ENCODE results near the gene DOK3. TPM values are rescaled to one million over a fixed set of nuclear protein-coding genes. Genes with fewer than 3 reads are reported as not detected.

DOK3 gene
- total and polyA plus RNA-seq, 4 donors, result 15.6 to 146 (median 47.8) TPM

GRCh38 chr5:177492841-177493240, 16.8 kb downstream of the DOK3 start:
- DNase-seq, result no peak
- Histone ChIP-seq H3K9ac (ENCODE audit: insufficient read depth in 1 of 2, low read length in 2 of 2) (no peak overlapping the region), H3K27ac (ENCODE audit: low read depth in 1 of 2, low read length in 1 of 2) (no peak overlapping the region), H3K9me3 (ENCODE audit: control insufficient read depth in 4 of 4, insufficient read depth in 3 of 4, low read length in 3 of 4) (no peaks in the 10 kb centered on the region), H3K4me3 (no peak overlapping the region), H3K36me3 (ENCODE audit: control insufficient read depth in 4 of 4, insufficient read depth in 4 of 4, low read length in 4 of 4) (peaks cover 5 to 38% (median 21%) of the 10 kb centered on the region in 4 donors), H3K27me3 (ENCODE audit: control insufficient read depth in 3 of 3, insufficient read depth in 3 of 3, low read length in 2 of 3) (no peaks in the 10 kb centered on the region), H3K4me1 (ENCODE audit: control insufficient read depth in 5 of 5, insufficient read depth in 5 of 5, low read length in 5 of 5) (peaks cover 6 to 37% (median 21%) of the 10 kb centered on the region in 5 donors)
- no peak for ATAC-seq (ENCODE audit: insufficient read depth, low FRiP score)
- no peak for TF ChIP-seq CTCF (IDR thresholded peaks at IDR 0.05; ENCODE audit: control extremely low read depth, extremely low read depth)
- WGBS, 2 donors, result 69 to 87% methylated on average over 7 of the region's 7 CpGs

GRCh38 chr5:177491983-177492746, 17.5 kb downstream of the DOK3 start:
- ATAC-seq (ENCODE audit: insufficient read depth, low FRiP score) (no peak), DNase-seq (no peak)
- Histone ChIP-seq H3K27ac (ENCODE audit: low read depth in 1 of 2, low read length in 1 of 2) (no peak overlapping the region), H3K27me3 (ENCODE audit: control insufficient read depth in 3 of 3, insufficient read depth in 3 of 3, low read length in 2 of 3) (no peaks in the 10 kb centered on the region), H3K36me3 (ENCODE audit: control insufficient read depth in 4 of 4, insufficient read depth in 4 of 4, low read length in 4 of 4) (peaks cover 5 to 44% (median 24%) of the 10 kb centered on the region in 4 donors), H3K4me1 (ENCODE audit: control insufficient read depth in 5 of 5, insufficient read depth in 5 of 5, low read length in 5 of 5) (peaks cover 6 to 36% (median 21%) of the 10 kb centered on the region in 5 donors), H3K9ac (ENCODE audit: insufficient read depth in 1 of 2, low read length in 2 of 2) (no peak overlapping the region), H3K9me3 (ENCODE audit: control insufficient read depth in 4 of 4, insufficient read depth in 3 of 4, low read length in 3 of 4) (peaks cover 0 to 1% (median 0%) of the 10 kb centered on the region in 4 donors), H3K4me3 (no peak overlapping the region)
- TF ChIP-seq CTCF (IDR thresholded peaks at IDR 0.05; ENCODE audit: control extremely low read depth, extremely low read depth), result no peak
- 95 to 98% methylated on average over 53 to 54 of the region's 54 CpGs for WGBS, 2 donors

- Histone ChIP-seq H3K27me3 (ENCODE audit: control insufficient read depth in 3 of 3, insufficient read depth in 3 of 3, low read length in 2 of 3) (no peaks in the 10 kb centered on the region), H3K9ac (ENCODE audit: insufficient read depth in 1 of 2, low read length in 2 of 2) (no peak overlapping the region), H3K4me1 (ENCODE audit: control insufficient read depth in 5 of 5, insufficient read depth in 5 of 5, low read length in 5 of 5) (peaks cover 6 to 35% (median 21%) of the 10 kb centered on the region in 5 donors), H3K4me3 (no peak overlapping the region), H3K36me3 (ENCODE audit: control insufficient read depth in 4 of 4, insufficient read depth in 4 of 4, low read length in 4 of 4) (peaks cover 5 to 45% (median 25%) of the 10 kb centered on the region in 4 donors), H3K27ac (ENCODE audit: low read depth in 1 of 2, low read length in 1 of 2) (no peak overlapping the region), H3K9me3 (ENCODE audit: control insufficient read depth in 4 of 4, insufficient read depth in 3 of 4, low read length in 3 of 4) (peaks cover 0 to 3% (median 0%) of the 10 kb centered on the region in 4 donors)
- DNase-seq (peak; percentile 44 to 71 (median 51)), ATAC-seq (ENCODE audit: insufficient read depth, low FRiP score) (no peak)
- WGBS, 2 donors, result 74 to 80% methylated on average over 42 to 43 of the region's 43 CpGs
- no peak for TF ChIP-seq CTCF (IDR thresholded peaks at IDR 0.05; ENCODE audit: control extremely low read depth, extremely low read depth)
Observed at GRCh38 chr5:177491429-177491945, 18.1 kb downstream of the DOK3 start.
